MCF 10A (cell line): ENCODE results near the gene NTM. TPM values are rescaled to one million over a fixed set of nuclear protein-coding genes. Genes with fewer than 3 reads are reported as not detected.

Experiments
- BruUV-seq: library from RNA; stranded (reverse); fragments of 400-500 nt; replicated peaks from 2 replicates; lab custom pipeline; 2021; lab: Mats Ljungman, UMichigan
- CTCF ChIA-PET: fragments of 300-600 bp; sonication (Branson Sonifier 250); formaldehyde crosslinking; extraction: SDS; loops from one replicate; lab custom pipeline; 2021; ENCODE audit warnings: antibody characterized with exemption, inconsistent platforms; lab: Yijun Ruan, JAX
- POLR2A ChIA-PET: fragments of 300-600, 350-650 bp; sonication (Branson Sonifier 250); formaldehyde crosslinking; extraction: SDS; loops from one replicate; lab custom pipeline; 2020; ENCODE audit warnings: antibody characterized with exemption, inconsistent platforms; lab: Yijun Ruan, JAX
- DNase-seq: peaks from one replicate; pipeline ENCODE4 v3.0.0-alpha.2; 2018; ENCODE audit not compliant: unreplicated experiment
- H3K27ac Mint-ChIP-seq: one replicate; pipeline ENCODE4 v1.8.0; 2022; ENCODE audit warnings: mild to moderate bottlenecking, low read depth, mixed read lengths; ENCODE audit not compliant: unreplicated experiment
- H3K27me3 Mint-ChIP-seq: one replicate; pipeline ENCODE4 v1.8.0; 2022; ENCODE audit warnings: mixed read lengths; ENCODE audit not compliant: insufficient read depth, unreplicated experiment
- H3K36me3 Mint-ChIP-seq: one replicate; pipeline ENCODE4 v1.8.0; 2022; ENCODE audit warnings: mild to moderate bottlenecking, moderate library complexity, mixed read lengths; ENCODE audit not compliant: insufficient read depth, unreplicated experiment
- H3K4me1 Mint-ChIP-seq: one replicate; pipeline ENCODE4 v1.8.0; 2022; ENCODE audit warnings: mixed read lengths; ENCODE audit not compliant: insufficient read depth, unreplicated experiment
- H3K4me3 Mint-ChIP-seq: one replicate; pipeline ENCODE4 v1.8.0; 2022; ENCODE audit warnings: mild to moderate bottlenecking, moderate library complexity, mixed read lengths; ENCODE audit not compliant: unreplicated experiment
- H3K9me3 Mint-ChIP-seq: one replicate; pipeline ENCODE4 v1.8.0; 2022; ENCODE audit warnings: mixed read lengths; ENCODE audit not compliant: unreplicated experiment
- intact Hi-C: fragments of 100-400 bp; cut with micrococcal nuclease; formaldehyde crosslinking; loops from 2 replicates; pipeline ENCODE4 v1.14.1; 2022
- total RNA-seq: library from RNA; stranded (reverse); gene quantifications from 2 replicates; pipeline ENCODE4 v1.2.3, GENCODE V29; 2022
- TF ChIP-seq, protein P1 (sequence below): fragments of 200-600 bp; IDR thresholded peaks from one replicate; pipeline ENCODE4 v1.8.0; 2022; ENCODE audit warnings: antibody characterized with exemption, mild to moderate bottlenecking; ENCODE audit not compliant: unreplicated experiment

The NTM gene
- total RNA-seq, 1 experiment from 2014 or later = not detected

DNA sequence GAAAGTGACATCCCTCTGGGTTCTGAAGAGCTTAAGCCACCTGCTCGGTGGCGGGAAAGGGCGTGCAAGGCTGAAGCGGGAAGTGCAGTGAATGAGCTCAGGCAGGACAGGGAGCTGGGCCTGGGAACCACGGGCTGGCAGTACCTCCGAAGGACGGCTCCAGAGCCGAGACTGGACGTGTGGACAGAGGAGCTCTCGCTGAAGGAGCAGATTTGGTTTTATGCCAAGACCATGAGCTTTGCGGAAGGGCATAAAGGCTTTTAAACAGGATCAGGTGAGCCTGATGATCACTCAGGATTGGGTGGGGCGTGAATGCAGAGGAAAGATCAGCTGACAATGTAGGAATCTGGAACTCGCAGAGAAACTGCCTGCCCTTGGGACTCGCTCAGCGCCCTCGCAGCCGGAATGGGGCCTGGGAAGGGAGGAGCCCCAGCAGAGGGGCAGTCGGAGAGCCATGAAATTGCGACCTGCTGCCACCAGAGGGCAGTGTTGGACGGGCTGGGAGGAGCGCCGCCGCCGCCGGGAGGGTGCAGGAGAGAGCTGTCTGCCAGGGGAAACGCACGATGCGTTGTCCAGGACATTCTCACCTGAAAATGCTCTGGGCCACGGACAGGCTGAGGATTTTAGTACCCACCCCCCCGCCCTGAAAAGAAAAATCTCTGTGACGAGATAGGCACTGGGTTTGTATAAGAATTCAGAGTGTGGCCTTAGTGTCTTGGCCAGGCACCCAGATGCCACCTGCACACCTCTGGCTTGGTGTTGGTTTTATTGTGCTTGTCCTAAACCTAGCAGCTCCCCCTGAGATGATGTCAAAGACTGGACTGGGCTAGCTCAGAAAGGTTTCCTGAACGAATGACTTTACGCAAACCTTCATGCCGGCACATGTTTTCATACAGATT is 324.4 kb downstream of the NTM start:
- Mint-ChIP-seq H3K27ac (no peak overlapping the region), H3K4me1 (no peaks in the 10 kb centered on the region), H3K4me3 (no peak overlapping the region), H3K9me3 (peaks cover 33% of the 10 kb centered on the region), H3K27me3 (no peaks in the 10 kb centered on the region), H3K36me3 (peaks cover 6% of the 10 kb centered on the region)
- peak; percentile 5 for DNase-seq
- intact Hi-C loops = no loop called here
- POLR2A ChIA-PET = interaction anchor here (0.5 kb wide), 1 partner anchor 10 kb away, joined by 4 read pairs; no protein-coding TSS in a partner anchor
- TF ChIP-seq, protein P1, sequence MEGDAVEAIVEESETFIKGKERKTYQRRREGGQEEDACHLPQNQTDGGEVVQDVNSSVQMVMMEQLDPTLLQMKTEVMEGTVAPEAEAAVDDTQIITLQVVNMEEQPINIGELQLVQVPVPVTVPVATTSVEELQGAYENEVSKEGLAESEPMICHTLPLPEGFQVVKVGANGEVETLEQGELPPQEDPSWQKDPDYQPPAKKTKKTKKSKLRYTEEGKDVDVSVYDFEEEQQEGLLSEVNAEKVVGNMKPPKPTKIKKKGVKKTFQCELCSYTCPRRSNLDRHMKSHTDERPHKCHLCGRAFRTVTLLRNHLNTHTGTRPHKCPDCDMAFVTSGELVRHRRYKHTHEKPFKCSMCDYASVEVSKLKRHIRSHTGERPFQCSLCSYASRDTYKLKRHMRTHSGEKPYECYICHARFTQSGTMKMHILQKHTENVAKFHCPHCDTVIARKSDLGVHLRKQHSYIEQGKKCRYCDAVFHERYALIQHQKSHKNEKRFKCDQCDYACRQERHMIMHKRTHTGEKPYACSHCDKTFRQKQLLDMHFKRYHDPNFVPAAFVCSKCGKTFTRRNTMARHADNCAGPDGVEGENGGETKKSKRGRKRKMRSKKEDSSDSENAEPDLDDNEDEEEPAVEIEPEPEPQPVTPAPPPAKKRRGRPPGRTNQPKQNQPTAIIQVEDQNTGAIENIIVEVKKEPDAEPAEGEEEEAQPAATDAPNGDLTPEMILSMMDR = peak; percentile 41
- CTCF ChIA-PET = interaction anchor here (0.5 to 2.4 kb wide), 21 partner anchors 10 to 1246 kb away, joined by 3 to 13 read pairs (median 4); no protein-coding TSS in a partner anchor
- BruUV-seq = no TSS peak

DNA sequence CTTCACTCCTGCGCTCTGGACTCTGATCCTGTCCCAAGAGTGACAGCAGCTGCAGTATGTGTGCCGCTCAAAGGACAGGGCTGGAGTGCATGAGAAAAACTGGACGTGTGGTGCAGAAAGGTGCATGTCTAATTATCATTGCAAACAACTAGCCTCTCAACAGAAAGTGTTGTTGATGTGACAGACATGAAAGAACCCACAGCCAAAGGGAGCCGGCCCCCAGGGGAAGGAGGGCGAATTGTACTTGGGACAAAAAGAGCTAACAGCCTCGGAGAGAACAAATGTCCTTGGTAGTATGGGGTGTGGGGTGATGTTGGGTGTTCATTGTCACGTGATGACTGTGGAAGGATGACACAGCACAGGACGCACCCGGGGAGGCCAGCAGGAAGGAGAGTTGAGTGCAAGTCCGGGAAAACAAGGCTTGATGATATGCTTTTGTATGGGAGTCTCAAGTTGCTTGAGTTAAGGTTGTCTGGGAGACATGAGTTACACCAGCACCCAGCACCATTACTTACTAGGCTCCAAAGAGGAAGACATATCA is 325.5 kb downstream of the NTM start:
- no TSS peak for BruUV-seq
- CTCF ChIA-PET = interaction anchor here (0.5 to 1.7 kb wide), 7 partner anchors 20 to 89 kb away, joined by 3 to 5 read pairs (median 4); no protein-coding TSS in a partner anchor
- POLR2A ChIA-PET = no interaction called here
- DNase-seq = no peak
- intact Hi-C loops = no loop called here
- H3K9me3 Mint-ChIP-seq = peaks cover 31% of the 10 kb centered on the region
- H3K4me3 Mint-ChIP-seq = no peak overlapping the region
- no peaks in the 10 kb centered on the region for H3K4me1 Mint-ChIP-seq
- no peaks in the 10 kb centered on the region for H3K27me3 Mint-ChIP-seq
- TF ChIP-seq, protein P1 = no peak
- peaks cover 6% of the 10 kb centered on the region for H3K36me3 Mint-ChIP-seq
- no peak overlapping the region for H3K27ac Mint-ChIP-seq

DNA sequence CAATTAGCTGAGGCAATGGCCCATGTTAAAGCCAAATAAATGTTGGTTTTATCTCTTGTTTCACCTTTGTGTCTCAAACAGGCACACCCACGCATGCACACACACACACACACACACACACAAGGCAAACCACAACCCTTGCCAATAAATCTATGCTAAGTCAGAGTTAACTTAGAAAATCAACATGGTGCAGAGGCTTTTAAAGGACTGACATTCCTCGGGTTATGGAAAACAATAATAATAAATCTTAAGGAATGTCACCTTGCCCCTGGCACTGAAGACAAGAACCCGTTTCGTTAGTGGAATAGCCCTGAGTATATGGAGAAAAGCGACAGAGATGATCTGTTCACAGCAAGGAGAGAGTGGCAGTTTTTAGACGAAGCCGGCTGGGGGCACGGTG is 326.3 kb downstream of the NTM start:
- Mint-ChIP-seq H3K4me1 (no peaks in the 10 kb centered on the region), H3K27ac (no peak overlapping the region), H3K4me3 (no peak overlapping the region), H3K36me3 (peaks cover 6% of the 10 kb centered on the region), H3K9me3 (peaks cover 31% of the 10 kb centered on the region), H3K27me3 (no peaks in the 10 kb centered on the region)
- intact Hi-C loops = no loop called here
- POLR2A ChIA-PET = no interaction called here
- CTCF ChIA-PET = interaction anchor here (0.6 to 1.1 kb wide), 2 partner anchors 82 to 534 kb away, joined by 3 read pairs; no protein-coding TSS in a partner anchor
- no TSS peak for BruUV-seq
- TF ChIP-seq, protein P1 = no peak
- no peak for DNase-seq

DNA sequence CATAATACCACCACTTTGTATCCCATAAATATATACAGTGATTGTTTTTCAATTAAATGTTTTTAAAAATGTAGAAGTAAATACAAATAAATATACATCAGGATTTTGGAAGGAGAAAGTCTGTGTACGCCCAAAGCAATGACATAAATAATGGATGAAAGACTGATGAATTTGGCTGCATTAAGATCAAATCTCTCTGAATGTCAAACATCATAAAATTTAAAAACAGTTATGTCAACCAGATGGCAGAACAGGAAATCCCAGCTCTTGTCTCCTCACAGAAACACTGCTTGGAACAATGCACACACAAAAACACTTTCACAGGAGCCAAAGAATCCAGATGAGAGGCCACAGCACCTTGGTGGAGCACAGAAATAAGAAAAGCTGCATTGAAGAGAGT is 332.9 kb downstream of the NTM start:
- POLR2A ChIA-PET = no interaction called here
- CTCF ChIA-PET = interaction anchor here (0.7 to 1.9 kb wide), 3 partner anchors 9 to 639 kb away, joined by 3 to 6 read pairs (median 3); no protein-coding TSS in a partner anchor
- H3K36me3 Mint-ChIP-seq = no peaks in the 10 kb centered on the region
- no peak overlapping the region for H3K27ac Mint-ChIP-seq
- TF ChIP-seq, protein P1 = no peak
- peaks cover 56% of the 10 kb centered on the region for H3K9me3 Mint-ChIP-seq
- BruUV-seq = no TSS peak
- no peak overlapping the region for H3K4me3 Mint-ChIP-seq
- H3K27me3 Mint-ChIP-seq = no peaks in the 10 kb centered on the region
- DNase-seq = no peak
- H3K4me1 Mint-ChIP-seq = no peaks in the 10 kb centered on the region
- intact Hi-C loops = no loop called here
